Central memory CD4-positive, alpha-beta T cell (primary cell): ENCODE measurements around the gene TBC1D9.

Source experiments
- DNase-seq: peaks from one replicate; pipeline ENCODE4 v3.0.0; 2022

Gene TBC1D9

DNA sequence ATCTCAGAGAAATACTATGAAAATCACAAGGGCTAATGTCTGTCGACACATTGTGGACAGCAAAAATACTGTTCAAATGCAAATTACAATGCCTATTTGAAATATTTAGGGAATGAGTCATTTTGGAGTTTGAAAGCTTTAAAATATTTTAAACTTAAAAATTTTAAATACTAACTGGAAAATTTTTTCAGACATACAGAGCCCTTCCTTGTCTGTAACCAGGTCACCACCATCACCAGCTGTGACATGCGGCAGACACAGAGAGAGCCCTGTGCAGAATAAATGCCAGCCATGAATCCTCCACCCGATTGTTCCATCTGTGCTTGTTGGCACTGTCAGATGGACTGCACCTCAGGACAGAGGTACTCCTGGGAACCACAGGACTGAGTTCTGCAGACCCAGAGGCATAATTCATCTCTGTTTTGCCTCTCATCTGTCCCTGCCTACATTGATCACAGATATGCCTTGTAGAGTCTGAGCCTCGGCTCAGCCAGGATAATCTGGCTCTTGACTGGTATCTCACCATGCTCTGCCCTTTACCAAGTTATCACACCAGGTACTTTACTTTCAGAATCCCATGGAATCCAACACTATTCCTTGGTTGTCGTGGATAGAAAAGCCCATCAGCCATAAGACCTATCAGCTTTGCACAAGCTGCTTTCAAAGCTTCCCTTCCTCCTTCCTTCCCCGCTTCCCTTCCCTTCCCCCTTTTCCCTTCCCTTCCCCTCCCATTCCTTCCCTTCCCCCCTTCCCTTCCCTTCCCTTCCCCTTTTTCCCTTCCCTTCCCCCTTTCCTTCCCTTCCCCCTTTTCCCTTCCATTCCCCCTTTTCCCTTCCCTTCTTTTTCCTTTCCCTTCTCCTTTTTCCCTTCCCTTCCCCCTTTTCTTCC is 67.2 kb downstream of the TBC1D9 start:
- no peak for DNase-seq

DNA sequence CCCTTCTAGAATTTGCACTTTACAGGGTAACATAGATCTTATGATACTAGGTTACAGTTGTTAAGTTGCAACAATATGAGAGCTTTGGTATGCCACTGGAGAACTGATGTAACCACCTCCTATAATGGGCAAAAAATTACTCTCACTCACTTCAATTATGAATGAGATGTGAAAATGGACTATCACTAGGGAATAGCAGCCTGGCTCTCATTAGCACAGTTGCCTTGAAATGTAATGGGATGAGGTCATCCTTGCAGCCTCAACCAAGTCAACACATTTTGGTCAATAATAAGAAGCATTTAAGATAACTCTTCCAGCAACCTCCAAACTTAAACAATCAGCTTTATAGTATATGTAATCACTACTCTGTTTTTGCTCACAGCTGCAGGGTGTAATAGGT is 69.4 kb downstream of the TBC1D9 start:
- DNase-seq: no peak

GRCh38 chr4:140684314-140684713 is 71.9 kb downstream of the TBC1D9 start:
- DNase-seq: no peak

GRCh38 chr4:140681201-140681600 is 75.0 kb downstream of the TBC1D9 start:
- no peak for DNase-seq

DNA sequence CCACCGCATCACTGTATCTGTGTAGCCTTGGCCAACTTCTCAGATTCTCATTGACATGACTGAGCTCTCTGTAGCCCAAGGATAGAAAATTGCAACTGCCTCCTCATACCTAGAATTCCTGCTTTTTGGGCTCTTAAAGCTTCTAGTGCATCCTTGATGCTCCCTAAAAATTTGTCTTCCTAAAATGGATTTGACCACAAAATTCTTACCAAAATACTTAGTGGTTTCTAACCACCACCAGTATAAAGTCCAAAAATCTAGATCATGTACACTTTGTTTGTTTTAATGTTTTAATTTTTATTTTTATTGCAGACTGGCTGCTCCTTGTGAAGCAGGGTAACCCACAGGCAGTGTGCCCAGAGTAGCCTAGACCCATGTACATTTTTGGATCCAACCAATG is 75.5 kb downstream of the TBC1D9 start:
- no peak for DNase-seq

DNA sequence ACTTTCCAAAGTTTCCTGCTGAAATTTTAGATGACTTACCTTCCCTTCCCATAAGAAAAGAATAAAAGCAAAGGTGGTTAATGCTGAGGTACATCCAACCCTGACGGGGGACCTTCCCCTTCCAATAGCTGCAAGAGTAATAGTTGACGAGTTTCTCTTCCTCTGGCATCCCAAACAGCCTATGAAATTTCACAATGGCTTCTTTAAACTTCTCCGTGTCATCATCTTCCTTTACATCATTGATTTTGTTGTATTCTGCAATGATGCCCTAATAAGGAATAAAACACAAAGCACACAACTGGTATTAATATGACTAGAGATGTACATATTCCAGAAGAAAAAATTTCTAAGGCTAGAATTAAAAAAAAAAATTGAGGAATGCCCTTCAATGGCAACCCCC is 76.6 kb downstream of the TBC1D9 start:
- DNase-seq: no peak

DNA sequence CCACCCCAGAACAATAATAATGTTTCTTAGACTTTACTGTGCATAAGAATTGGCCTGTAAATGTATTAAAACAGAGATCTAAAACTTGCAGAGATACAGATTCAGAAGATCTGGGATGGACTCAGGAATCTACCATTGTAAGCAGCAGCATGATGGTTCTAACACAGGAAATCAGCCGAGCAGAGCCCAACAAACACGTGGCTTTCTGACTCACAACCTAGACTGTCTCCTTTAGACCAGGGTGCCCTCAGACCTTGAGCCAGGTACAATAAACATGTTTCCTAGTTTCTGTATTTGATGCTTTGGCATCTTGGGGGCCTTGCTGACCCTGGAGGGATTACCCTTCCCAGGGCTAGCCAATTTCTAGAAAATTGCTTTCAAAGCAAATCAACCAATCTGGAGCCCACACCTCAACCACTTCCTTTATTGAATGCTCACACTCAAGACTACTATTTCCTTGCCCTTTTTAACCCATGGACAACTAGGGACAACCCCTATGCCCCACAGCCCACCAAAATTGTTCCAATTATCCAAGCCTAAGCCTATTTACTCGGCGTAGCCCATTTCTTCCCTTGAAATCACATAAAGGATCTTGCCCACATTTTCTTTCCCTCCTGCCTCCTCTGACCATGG is 80.5 kb downstream of the TBC1D9 start:
- no peak for DNase-seq

DNA sequence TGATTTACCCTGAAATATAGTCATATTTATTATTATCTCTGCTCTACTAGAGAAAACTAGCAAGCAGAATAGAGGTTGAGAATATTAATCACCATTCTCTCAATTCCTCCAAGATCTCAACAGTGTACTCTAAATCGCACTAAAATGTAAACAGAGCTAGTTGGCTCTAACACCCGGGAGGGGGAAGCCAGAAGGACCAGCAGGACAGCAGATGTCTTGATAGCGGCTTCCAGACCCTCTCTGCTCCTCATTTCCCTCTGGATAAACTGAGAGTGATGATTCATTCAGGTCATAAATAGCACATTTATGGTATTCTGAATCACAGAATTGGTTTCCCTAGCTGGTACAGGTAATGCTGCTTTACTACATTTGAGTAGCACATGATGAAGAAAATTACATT is 82.5 kb downstream of the TBC1D9 start:
- DNase-seq: no peak

- no peak for DNase-seq
Observed at GRCh38 chr4:140672416-140672815, 83.8 kb downstream of the TBC1D9 start.

DNA sequence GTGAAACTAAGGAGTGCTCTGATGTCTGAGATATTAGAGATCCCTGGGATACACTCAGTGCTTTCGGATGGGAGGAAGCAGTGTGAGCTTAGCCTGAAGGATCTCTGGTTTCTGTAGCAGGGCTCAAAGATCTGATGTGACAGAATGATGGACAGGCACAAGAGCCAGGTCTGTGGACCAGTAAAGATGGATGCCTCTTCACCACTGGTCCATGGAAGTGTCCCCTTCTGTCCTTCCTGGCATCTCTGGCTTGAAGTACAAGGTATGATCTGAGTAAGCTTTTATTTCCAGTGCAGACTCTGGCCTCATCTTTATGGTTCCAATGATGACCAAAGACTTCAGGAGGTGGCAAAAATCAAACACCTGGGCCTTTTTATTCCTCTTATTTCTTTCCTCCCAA is 88.1 kb downstream of the TBC1D9 start:
- no peak for DNase-seq

DNA sequence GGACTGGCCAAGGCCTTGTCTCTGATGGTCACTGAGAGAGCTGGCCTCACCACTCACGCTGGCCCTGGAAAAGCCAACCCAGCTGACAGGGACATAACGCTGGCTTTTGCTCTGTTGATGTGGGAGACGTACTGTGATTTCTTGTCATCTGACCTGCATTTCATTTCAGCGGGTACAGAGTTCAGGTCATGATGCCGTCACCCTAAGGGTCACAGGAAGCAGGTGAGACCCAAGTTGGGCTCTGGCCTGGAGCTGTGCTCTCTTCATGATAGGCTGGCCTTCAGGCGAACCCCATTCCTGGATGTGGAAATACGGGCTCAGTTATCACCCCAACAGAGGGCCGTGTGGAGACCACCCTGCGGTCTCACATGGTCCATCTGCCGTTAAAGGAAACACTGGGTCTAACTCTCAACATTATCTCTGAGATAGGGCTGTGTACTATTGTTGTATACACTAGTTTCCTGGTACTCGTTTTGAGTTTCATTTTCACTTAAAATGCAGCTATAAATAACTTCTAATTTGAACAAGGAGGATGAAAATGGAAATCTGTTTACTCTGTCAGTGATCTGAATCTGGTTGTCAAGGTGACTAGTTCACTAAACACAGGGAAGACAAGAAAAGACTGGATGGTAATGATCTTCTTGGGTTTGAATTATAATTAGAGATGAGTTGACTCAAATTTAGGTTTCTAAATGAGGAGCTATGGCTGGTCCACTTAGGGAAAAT is 89.1 kb downstream of the TBC1D9 start:
- no peak for DNase-seq

- no peak for DNase-seq
Observed at GRCh38 chr4:140662082-140662869, 93.9 kb downstream of the TBC1D9 start.

- no peak for DNase-seq
Observed at GRCh38 chr4:140661550-140661949, 94.6 kb downstream of the TBC1D9 start.

DNA sequence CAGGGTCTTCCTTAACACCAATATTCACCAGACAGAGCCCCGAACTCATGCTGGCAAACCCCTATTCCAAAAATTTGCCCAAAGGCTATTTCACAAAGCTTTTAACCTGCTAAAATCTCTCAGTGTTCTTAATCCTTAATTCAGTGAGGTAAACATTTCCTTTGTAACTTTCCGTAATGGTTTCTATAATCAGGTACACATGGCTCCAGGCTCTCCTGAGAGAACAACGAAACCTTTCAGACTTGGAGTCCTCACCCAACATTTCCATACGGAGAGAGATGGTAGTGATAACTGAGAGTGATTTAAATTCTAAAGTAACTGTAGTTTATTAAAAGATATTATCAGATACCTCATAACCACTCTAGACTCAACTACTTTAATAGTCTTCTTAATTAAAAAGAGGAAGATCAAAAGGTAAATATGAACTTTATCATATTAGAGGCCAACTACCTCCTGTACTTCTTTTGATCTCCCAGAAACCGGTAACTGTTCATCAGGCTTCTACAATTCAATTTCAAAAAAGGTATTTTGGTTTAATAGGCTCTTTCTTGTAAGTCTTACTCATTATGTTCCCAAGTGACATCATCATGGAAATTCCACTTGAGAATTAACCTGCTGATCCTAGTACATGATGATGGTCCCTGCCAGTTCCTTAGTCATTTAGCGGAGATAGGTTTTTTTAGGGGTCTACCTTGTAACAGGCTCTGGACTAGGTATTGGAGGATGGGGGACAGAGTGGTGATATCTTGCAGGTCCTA is 96.1 kb downstream of the TBC1D9 start:
- no peak for DNase-seq

DNA sequence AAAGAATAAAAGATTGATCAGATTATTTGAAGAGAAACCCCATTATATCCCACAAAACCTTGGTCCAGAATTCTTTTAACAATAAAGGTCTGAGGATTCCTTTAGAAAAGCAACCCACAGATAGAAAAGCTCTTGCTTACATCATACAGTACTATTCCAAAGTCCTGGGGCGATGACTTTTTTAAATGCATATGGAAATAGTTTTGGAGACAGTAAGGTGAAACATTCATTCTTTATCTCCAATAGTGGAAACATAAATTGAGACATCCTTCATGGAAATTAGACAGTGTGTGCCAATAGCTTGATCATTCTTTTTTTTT is 101.7 kb downstream of the TBC1D9 start:
- DNase-seq: no peak

DNA sequence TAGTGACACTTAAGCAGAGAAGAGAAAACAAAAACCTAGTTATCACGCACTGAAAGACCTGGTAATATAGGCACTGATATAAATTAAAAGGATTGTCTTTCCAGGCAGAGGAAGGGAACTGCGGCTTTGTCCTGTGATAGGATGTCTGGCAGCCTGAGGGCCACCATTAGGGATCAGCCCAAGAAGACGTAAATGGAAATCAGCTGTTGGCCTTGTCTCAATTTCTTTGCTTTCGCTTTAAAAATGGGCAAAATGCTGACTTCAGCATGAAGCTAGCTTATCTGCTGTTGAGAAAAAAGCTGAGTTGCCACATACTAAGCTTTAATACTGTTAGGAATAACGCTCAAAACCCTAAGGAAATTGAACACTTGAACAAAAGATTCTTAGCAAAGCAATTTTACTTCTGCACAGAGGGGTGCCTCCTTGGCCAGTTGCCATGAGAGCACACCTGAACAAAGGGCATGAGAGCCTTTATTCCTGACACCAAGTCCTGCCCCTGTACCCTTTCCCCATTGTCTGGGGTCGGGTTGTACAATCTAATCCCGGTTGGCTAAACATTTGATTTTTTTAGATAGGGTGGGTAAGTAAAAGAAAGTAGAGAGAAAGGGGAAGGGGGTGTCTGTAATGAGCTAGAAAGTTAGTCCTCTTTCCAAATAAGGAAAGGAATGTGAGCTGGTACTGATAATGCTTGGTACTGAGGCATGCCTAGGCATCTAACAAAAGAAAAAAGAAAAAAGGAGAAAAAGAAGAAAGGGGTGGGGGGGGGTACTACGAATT is 102.3 kb downstream of the TBC1D9 start:
- no peak for DNase-seq

DNA sequence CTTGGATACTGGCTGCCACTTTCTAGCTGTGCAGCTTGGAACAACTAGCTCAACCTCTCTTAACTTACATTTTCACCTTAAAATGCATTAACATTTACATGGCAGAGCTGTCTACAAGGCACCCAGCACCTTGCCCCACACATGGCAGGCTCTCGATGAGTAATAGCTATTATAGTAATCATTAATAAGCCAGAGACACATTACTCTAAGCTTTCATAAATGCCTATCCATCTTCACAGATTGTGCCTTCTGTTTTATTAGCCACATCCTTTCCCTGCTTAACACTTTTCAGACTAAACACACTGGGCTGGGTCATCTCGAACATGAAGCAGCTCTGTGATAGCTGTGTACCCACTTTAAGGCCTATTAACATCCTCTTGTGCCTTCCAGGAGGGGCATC is 103.6 kb downstream of the TBC1D9 start:
- no peak for DNase-seq

GRCh38 chr4:140648716-140649308 is 107.4 kb downstream of the TBC1D9 start:
- DNase-seq: no peak

DNA sequence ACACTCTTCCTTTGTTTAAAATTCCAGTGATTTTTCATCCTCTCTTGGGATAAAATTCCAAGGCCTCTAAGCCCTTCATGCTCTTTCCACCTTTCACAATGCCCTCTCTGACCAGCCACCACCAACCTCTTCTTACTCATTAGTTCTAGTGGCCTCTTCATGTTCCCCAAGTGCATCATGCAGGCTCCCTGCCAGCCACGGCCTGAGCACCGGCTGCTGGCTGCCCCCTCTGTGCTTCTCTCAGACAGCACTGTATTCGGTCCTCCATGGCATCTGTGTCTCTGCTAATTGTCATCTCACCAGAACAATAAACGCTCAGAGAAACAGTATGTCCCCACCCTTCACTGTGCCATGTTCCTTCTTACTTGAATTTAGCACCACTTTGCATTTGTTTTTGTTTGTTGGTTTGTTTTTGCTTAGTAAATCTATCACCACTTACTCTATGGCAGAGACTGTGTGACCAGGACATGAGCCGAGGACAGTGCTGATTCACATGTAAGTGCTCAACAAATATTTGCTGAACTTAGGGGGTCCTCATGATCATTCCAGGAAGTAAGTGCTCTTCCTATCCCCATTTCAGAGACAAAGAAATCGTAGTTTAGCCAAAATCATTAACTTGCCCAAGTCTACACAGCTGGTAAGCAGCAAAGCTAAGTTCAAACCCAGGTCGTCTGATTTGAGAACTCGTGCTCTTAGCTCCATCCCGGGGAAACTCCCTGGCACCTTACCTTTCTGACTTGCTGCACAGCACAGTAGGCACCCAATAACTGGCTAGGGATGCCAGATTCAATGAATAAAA is 110.4 kb downstream of the TBC1D9 start:
- no peak for DNase-seq

DNA sequence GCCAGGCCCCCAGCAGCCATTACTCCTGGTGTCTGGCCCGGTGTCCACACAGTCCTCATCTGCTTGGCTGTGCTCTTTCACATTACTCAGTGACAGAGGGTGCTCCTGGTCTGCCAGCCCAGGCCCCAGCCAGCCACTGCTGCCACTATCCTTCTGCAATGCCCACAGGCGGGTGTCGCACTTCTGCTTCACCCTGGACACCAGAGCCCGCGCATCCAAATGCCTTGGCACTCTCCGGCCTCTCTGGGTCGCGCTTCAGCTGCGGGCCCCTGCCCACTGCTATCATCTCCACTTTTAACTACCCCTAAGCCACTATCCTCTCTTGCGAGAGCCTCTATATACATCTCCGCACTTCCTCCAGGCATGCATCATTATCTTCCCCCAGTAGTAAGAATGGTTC is 111.0 kb downstream of the TBC1D9 start:
- no peak for DNase-seq
